Neutrophil (primary cell): ENCODE measurements around the gene SLC35A2.

Experiments used
- H3K27ac ChIP-seq: fragments of 200-600 bp; sonication (generic); 2 replicates; pipeline ENCODE4 v1.5.1; 2016; ENCODE audit warnings: mild to moderate bottlenecking, moderate library complexity
- H3K27me3 ChIP-seq: fragments of 200-600 bp; sonication (generic); 2 replicates; pipeline ENCODE4 v1.6.0; 2016; ENCODE audit warnings: mild to moderate bottlenecking
- H3K36me3 ChIP-seq: fragments of 200-600 bp; sonication (generic); 2 replicates; pipeline ENCODE4 v1.5.1; 2017
- H3K4me1 ChIP-seq, 2 experiments: fragments of 200-600 bp in 1 of 2; sonication (generic) in 1 of 2; 1 replicate in 1 of 2; 2 replicates in 1 of 2; pipeline versions ENCODE4 v1.5.1 to v1.6.1; 2013 to 2016; ENCODE audit warnings: low read depth in 1 of 2, low read length in 1 of 2, mild to moderate bottlenecking in 1 of 2, moderate library complexity in 1 of 2; ENCODE audit not compliant: control insufficient read depth in 1 of 2, insufficient read depth in 1 of 2
- H3K4me3 ChIP-seq, 2 experiments: fragments of 200-600 bp in 1 of 2; sonication (generic) in 1 of 2; 1 replicate in 1 of 2; 2 replicates in 1 of 2; pipeline ENCODE4 v1.5.1; 2013 to 2016; ENCODE audit warnings: low read depth in 1 of 2, low read length in 1 of 2, mild to moderate bottlenecking in 1 of 2, moderate library complexity in 1 of 2
- H3K9me3 ChIP-seq: fragments of 200-600 bp; sonication (generic); 2 replicates; pipeline ENCODE4 v1.5.1; 2016
- TF ChIP-seq, protein P1 (sequence below): fragments of 200-600 bp; sonication (generic); IDR thresholded peaks from 2 replicates; pipeline ENCODE4 v1.5.1; 2016; ENCODE audit warnings: antibody characterized with exemption

The SLC35A2 gene

DNA sequence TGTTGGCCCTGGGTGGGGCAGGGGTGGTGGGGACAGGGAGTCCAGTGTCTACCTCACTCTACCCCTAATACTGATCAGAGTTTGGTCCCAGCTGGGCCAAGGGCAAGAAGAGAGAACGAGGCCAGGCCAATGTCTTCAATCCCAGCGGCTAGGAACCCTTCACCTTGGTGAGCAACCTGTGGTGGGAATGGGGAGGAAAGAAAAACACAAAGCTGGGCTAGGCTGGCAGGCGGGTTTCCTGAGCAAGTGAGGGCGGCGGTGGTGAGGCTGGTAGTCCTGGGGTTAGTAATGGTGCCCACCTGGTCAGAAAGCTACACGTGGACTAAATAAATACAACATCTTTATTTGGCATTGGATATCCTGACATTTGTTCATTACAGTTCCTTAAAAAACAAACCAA, 8.2 kb downstream of the SLC35A2 start:
- H3K4me1 ChIP-seq: peaks cover 8 to 11% of the 10 kb centered on the region in 2 experiments
- peaks cover 42% of the 10 kb centered on the region for H3K36me3 ChIP-seq
- no peaks in the 10 kb centered on the region for H3K9me3 ChIP-seq
- H3K27me3 ChIP-seq: no peaks in the 10 kb centered on the region
- H3K4me3 ChIP-seq: no peak overlapping the region
- no peak overlapping the region for H3K27ac ChIP-seq
- TF ChIP-seq, protein P1, sequence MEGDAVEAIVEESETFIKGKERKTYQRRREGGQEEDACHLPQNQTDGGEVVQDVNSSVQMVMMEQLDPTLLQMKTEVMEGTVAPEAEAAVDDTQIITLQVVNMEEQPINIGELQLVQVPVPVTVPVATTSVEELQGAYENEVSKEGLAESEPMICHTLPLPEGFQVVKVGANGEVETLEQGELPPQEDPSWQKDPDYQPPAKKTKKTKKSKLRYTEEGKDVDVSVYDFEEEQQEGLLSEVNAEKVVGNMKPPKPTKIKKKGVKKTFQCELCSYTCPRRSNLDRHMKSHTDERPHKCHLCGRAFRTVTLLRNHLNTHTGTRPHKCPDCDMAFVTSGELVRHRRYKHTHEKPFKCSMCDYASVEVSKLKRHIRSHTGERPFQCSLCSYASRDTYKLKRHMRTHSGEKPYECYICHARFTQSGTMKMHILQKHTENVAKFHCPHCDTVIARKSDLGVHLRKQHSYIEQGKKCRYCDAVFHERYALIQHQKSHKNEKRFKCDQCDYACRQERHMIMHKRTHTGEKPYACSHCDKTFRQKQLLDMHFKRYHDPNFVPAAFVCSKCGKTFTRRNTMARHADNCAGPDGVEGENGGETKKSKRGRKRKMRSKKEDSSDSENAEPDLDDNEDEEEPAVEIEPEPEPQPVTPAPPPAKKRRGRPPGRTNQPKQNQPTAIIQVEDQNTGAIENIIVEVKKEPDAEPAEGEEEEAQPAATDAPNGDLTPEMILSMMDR: no peak

DNA sequence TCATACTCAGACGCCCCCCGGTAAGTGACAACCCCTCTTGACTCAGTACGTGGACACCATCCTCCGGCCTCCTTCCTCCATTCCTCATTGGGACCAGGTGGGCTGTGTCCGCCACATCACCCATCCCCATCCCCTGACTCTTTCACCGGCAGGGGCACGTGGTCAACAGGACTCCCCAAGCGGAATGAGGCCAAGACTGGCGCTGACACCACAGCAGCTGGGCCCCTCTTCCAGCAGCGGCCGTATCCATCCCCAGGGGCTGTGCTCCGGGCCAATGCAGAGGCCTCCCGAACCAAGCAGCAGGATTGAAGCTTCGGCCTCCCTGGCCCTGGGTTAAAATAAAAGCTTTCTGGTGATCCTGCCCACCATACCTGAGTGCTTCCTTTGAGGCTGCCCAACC, 8.7 kb downstream of the SLC35A2 start:
- Histone ChIP-seq H3K36me3 (peaks cover 42% of the 10 kb centered on the region), H3K9me3 (no peaks in the 10 kb centered on the region), H3K27me3 (no peaks in the 10 kb centered on the region), H3K4me1 (peaks cover 4 to 11% of the 10 kb centered on the region in 2 experiments), H3K27ac (no peak overlapping the region), H3K4me3 (no peak overlapping the region)
- TF ChIP-seq, protein P1: no peak

DNA sequence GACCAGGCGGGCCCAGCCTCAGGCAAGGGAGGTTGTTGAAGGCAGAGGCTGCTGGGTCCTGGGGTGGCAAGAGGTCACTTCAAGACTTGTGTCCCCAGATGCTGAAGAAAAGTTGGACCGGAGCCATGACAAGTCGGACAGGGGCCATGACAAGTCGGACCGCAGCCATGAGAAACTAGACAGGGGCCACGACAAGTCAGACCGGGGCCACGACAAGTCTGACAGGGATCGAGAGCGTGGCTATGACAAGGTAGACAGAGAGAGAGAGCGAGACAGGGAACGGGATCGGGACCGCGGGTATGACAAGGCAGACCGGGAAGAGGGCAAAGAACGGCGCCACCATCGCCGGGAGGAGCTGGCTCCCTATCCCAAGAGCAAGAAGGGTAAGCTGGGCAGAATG, 9.3 kb downstream of the SLC35A2 start:
- H3K36me3 ChIP-seq: peaks cover 42% of the 10 kb centered on the region
- H3K4me1 ChIP-seq: peaks cover 4 to 11% of the 10 kb centered on the region in 2 experiments
- H3K4me3 ChIP-seq: no peak overlapping the region
- TF ChIP-seq, protein P1: no peak
- no peaks in the 10 kb centered on the region for H3K9me3 ChIP-seq
- no peaks in the 10 kb centered on the region for H3K27me3 ChIP-seq
- H3K27ac ChIP-seq: no peak overlapping the region

DNA sequence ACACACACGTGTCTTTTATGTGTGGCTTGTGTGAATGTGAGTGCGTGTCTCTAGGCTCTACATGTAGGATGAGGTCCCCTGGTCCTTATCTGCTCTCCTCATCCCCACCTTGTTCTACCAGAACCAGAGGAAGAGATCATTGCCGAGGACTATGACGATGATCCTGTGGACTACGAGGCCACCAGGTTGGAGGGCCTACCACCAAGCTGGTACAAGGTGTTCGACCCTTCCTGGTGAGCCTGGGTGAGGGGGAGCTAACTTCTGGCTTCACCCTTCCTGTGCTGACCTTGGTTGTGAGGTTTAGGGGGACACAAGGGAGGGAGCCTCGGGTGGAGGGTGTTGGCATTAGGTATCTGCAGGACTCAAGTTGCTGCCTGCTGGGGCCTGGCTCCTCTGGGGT, 10.4 kb downstream of the SLC35A2 start:
- Histone ChIP-seq H3K4me1 (peaks cover 10 to 19% of the 10 kb centered on the region in 2 experiments), H3K36me3 (peaks cover 36% of the 10 kb centered on the region), H3K27me3 (no peaks in the 10 kb centered on the region), H3K4me3 (no peak overlapping the region), H3K27ac (no peak overlapping the region), H3K9me3 (no peaks in the 10 kb centered on the region)
- TF ChIP-seq, protein P1: no peak

DNA sequence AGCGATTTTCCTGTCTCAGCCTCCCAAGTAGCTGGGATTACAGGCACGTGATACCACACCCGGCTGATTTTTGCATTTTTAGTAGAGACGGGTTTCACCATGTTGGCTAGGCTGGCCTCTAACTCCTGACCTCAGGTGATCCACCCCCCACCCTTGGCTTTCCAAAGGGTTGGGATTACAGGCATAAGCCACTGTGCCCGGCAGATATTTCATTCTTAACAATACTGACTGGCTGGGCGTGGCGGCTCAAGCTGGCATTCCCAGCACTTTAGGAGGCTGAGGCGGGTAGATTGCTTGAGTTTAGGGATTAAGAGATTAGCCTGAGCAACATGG, 12.4 kb downstream of the SLC35A2 start:
- Histone ChIP-seq H3K4me1 (peaks cover 10 to 19% of the 10 kb centered on the region in 2 experiments), H3K9me3 (no peaks in the 10 kb centered on the region), H3K36me3 (peaks cover 20% of the 10 kb centered on the region), H3K27me3 (no peaks in the 10 kb centered on the region), H3K4me3 (no peak overlapping the region), H3K27ac (peak overlapping the region; percentile 95)
- TF ChIP-seq, protein P1: no peak
